GM21367 (cell line): ENCODE measurements around the gene BTRC.

ENCODE experiments used
- ATAC-seq: cut with Tn5 transposase; IDR thresholded peaks from one replicate; pipeline ENCODE4 v1.9.1; 2021; ENCODE audit not compliant: unreplicated experiment

The BTRC gene

DNA sequence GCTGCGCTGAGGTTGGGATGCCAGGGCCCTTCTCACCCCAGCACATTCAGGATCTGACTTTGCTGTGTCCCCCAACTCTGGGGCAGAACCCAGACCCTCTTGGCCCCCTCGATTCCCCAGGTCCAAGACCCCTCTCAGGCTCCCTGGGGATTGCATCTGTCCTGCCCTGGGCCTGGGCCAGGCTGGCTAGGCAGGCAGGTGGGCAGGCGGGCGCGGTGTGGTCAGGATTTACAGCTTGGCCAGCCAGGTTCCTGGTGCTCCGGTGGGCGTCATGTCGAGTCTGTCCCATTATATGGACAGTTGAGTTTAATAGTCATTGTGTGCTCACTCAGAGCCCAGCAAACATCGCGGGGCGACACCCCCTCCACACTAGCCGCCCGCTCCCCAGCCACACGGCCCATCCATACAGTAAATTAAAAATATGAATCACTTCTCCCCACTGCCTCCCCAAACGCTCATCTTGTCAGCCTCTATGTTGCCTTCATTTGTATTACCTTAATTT, 210.6 kb downstream of the BTRC start:
- ATAC-seq = no peak

DNA sequence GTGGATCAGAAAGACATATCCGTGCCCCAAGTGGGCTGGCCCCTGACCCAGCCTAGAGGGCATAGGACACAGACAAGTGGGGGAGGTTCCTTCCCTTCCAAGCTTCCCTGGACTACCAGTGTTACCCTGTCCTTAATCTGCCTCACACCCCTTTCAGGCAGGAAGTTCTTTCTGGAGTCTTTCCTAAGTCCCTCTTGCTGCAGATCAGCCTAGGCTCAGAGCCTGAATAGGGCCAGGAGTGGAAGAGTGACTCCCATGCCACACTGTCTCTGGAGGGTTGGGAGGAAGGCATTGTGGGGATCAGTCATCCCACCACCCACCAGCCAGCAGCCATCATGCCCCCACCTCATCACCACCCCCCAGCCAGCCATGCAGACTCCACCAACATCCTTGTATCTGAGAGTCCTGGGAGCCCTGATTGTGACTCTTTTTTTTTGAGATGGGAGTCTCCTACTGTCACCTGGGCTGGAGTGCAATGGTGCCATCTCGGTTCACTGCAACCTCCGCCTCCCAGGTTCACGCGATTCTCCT, 211.5 kb downstream of the BTRC start:
- ATAC-seq = no peak

DNA sequence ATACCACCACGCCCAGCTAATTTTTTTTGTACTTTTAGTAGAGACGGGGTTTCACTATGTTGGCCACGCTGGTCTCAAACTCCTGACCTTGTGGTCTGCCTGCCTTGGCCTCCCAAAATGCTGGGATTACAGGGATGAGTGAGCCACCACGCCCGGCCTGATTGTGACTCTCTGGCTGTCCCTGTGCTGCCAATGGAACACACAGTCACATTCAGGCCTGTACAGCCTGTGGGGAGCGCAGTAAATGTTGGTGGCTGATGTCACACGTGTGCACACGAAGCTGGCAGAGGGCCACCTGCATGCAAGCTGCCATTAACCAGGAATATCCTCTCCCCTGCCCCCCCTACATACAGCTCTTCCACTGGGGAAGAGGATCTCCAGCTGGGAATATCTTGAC, 212.0 kb downstream of the BTRC start:
- no peak for ATAC-seq

DNA sequence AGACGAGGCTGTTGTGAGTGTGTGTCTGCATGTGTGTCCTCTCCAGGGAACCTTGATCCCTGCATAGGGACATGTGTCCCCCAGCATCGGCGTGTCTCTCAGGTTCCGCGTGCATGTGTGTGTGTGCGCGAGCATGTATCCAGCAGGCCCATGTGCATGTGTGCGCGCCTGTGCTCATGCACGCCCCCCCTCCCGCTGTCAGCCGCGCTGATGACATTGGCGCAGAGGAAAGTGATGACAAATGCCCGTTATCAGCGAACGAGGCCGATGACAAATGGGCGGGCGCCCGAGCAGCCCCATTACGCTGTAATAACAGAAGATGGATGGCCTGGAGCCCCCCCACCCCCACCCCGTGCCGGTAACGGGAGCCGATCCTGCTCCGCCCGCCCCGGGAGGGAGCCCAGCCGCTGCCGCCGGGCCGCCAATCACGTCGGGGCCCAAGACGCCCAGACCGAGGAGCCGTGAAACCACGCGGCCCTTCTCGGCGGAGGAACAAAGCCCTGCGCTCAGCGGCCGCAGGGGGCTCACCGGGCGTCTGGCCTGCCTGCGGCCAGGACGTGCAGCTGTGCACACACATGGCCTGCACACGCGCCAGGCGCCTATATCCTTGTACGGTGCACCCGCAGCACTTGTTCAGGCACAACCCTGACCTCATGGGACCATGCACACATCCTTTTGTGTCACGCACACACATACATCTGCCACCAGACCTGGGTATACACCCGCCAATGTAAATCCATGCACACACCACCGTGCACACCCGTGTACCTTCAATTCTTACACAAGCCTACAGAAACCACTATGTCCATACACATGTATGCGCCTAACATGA, 212.6 kb downstream of the BTRC start:
- ATAC-seq = no peak

DNA sequence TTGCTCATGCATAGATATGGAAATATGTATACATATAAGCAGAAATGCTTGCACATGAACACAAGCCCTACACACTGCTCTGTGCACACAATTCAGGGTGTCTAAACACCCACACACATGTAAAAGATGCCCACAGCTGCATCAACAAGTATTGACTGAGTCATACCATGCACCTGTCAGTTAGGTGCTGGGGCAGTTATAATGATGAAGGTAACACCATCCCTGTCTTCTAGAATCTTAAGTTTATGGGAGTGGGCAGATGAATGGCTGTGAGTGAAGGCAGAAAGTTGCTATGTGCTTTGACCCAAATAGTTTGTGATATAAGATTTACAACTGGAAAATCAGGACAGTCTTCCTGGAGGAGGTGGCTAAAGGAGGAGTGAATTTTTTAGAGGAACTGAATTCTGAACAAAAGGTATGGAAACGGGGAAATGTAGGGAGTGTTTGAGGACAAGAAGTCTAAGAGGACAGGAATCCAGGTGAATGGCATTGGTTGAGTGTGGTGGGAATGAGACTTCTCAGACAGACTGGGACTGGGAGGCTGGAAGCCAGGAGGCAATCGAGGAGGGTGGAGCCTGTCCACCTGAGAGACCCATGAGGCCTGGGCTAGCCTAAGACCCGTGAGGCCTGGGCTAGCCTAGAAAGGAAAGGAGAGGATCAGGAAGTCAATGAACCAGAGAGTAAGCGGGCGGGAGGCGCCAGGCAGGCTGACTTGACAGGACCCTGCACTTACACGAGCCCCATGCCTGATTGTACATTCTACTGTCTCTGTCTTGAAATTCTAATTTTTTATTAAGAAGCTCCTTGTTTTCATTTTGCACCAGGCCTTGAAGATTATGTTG, 213.4 kb downstream of the BTRC start:
- no peak for ATAC-seq

DNA sequence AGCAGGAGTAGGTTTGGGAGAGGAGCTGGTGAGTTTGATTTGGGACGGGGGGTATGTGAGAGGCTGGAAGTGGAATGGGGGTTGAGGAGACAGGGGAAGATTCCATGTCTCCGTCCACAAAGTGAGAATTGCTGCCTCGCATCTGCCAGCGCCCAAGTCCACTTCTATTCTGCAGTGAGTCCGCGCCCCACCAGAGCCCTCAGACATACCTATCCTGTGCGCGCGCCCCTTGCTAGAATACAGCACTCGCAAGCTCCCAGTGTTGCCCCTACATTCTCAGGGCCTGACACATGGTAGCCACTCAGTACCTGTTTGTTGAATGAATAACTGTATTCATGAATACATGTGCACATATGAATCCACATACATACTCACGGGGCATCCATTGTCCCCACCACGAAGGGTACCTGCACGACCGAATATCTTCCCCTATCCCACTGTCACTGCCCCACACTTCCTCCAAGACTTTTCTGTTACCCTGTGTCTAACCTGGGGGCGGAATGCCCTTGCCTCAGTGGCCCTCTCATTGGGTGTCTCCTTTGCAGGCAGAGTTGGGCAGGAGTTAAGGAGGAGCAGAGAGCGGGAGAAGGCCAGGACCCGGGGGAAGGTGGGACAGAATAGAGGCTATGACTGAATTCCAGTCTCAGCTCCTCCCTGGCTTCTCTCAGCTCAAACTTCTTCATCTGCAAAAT, 214.2 kb downstream of the BTRC start:
- ATAC-seq = no peak

DNA sequence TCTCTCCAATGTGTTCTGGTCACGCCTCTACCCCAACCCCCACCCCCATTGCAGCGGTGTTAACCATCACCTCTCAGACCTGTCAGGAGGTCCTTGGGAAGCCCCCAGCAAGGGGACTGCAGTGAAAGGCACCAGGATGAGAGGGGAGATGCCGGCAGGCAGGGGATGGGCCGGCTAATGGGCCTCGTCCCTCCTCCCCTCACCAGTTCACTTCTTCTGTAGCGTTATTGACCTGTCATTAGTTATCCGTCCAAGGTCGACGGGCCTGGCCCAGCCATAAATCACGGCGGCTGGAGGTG, 215.3 kb downstream of the BTRC start:
- no peak for ATAC-seq

DNA sequence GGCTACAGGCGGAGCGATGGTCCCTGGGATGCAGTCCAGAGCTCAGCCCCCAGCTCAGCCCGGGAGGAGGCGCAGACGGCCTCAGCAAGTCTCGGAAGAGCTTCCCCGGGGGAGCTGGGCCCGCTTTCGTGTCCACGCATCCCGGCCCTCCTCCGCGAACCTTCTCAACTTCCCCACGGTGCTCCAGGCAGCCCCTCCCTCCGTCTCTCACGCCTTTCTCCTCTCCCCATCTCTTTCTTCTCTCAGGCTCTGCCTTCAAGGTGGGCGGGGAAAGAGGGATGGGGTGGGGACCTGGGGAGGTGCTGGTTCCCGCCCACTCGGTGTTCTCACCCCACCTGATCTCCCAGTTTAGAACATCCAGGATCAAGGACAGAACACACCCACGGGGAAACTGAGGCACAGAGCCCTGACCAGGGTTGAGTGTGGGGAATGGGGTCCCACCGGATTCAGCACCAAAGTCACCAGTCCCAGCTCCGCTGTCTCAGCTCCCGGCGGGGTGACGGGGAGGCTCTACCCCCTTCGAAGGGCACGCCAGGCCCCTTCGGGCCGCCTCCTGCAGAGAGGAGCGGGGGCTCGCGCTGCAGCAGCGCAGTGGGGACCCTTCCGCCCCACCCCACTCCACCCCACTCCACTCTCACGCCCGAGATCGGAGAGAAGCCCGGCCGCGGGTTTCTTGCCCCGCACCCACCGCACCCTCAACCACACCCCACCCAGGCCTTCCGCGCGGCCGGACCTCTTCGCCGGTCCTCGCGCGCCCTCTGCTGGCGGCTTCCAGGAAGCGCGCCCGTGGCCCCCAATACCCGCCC, 215.9 kb downstream of the BTRC start:
- peak; percentile 48 for ATAC-seq

DNA sequence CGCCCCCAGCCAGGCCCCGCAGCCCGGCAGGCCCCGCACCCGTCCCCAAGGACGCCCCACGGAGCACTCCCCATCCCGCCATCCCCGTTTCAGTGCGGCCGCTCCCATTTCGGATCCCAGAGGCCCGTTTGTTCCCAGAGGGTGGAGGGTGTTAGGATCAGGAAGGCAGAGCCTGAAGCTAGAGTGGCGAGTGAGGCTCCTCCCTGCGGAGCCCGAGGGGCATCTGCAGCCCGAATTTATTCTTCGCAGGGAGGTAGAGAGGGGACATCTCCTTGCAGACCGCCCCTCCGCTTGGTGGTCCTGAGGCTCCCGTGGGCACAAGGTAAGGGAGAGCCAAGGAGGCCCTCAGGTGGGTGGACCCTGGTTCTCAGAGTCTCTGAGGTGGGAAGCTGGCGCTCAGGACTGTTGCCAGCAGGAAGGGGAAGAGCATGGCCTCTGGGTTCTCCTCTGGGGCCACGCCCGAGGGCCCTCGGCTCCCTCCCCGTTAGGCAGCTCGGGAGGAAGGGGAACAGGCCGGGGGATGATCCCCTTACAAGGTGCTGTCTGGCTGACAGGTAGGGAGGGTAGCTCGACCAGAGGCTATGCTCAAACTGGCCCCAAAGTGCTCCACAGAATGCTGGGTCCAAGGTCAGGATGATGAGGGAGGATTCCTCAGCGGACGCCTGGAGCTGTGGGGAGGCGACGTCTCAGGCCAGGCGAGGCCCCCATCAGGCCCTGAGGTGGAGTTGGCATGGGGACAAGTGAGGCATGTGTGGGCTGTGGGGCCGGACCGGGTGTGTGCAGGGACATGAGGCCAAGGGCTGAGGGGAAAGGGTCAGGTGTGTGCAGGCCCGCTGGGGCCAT, 216.7 kb downstream of the BTRC start:
- peak; percentile 16 for ATAC-seq

DNA sequence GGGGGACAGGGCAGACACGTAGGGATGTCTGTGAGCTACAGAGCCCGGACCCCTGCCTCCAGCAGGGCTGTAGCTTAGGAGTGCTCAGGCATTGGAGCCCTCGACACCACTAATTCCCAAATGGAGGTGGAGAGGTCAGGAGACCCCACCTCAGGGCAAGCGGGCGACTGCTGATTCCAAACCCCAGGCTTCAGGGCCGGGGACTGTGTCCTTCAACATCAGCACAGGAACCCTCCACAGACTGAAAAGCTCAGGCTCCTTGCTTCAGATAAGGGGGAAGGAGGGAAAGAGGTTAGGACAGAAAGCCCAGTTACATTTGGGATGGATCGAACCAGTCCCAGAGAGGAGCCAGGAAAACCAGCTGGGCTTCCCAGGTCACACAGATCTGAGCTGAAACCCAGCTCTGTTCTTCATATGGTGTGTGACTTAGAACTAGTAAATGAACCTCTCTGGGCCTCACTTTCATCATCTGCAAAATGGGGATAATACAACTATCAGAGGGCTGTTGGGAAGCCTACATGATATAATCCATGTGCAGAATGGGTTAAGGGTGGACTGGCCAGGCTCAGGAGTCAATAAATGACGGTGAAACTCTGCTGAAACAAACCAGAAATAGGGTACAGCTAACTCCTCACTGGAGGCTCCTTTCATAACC, 217.4 kb downstream of the BTRC start:
- no peak for ATAC-seq

DNA sequence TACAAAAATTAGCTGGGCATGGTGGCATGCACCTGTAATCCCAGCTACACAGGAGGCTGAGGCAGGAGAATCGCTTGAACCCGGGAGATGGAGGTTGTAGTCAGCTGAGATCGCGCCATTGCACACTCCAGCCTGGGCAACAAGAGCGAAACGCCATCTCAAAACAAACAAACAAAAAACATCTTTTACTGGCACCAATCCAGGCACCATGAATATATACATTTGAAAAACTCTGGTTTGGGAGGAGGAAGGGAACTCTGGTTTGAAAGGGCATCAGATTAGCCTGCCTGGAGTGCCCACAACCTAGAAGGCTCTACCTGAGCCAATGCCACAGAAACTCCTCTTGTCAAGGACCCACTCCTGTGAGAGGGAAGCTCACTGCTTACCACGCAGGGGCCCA, 218.2 kb downstream of the BTRC start:
- ATAC-seq = no peak

DNA sequence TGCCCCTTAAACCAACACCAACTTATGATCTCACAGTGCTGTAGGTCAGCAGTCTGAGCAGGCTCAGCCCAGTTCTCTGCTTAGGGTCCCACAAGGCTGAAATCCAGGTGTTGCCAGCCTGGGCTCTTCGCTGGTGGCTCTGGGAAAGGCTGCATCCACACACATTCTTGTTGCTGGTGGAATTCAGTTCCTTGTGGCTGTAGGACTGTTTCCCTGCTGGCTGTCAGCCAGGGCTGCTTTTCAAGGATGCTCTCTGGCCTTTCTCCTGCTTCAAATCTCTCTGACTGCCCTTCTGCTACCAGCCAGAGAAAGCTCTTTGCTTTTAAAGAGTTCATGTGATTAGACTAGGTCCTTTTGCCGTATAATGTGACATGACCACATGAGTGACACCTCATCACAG, 218.8 kb downstream of the BTRC start:
- no peak for ATAC-seq

DNA sequence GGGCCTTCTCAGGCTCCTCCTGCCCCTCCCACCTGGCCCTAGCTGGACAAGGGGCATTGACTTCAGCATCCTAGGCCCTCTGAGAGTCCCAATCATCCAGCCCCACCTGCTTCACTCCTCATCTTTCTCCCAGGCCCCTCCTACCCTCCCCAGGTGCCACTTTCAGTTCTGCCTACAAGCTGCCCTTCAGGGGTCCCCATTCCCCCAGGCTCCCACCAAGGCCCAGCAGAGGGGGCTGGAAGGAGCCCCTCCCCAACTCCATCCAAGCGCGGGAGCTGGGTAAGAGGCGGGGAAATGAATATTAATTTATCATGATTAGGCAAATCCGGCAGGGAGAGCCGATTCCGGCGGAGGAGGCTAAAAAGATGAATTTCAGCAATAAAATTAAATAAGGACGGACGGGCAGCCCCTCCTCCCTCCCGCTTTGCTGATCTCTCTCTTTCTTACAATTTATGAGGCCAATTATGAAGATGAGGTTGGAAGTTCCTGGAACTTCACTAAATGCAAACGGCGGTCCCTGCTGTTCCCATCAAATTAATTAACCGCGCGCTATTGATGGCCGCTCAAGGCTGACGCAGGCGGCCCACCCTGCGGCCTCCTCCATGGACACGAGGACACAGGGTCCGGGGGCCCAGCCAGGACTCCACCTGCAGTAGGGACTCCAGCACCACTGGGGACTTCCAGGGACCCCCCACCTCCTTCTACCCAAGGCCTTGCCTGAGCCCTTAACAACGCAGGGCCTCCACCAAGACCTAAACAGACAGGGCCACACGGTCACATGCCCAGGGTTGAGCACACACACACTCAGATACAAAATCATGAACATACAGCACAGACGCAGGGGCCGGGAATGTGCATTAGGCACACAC, 220.2 kb downstream of the BTRC start:
- ATAC-seq = no peak

DNA sequence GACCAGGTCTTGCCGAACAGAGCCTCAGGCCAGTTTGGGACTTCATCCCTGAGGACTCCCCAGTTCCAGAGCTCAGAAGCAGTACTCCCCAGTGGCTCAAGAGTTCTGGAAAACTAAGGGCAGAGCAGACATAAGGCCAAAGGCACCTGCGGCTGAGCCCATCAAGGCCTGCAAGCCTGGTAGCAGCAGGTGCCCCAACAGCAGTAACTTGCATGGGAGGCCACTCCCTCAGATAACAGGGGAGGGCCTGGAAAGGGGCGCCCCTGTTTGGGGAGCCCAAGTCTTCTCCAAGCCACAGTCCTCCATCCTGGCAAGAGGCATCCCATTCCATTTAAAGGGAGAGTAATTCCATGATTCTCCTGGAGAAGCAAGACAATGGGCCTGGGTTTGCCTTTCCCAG, 221.1 kb downstream of the BTRC start:
- ATAC-seq = no peak

DNA sequence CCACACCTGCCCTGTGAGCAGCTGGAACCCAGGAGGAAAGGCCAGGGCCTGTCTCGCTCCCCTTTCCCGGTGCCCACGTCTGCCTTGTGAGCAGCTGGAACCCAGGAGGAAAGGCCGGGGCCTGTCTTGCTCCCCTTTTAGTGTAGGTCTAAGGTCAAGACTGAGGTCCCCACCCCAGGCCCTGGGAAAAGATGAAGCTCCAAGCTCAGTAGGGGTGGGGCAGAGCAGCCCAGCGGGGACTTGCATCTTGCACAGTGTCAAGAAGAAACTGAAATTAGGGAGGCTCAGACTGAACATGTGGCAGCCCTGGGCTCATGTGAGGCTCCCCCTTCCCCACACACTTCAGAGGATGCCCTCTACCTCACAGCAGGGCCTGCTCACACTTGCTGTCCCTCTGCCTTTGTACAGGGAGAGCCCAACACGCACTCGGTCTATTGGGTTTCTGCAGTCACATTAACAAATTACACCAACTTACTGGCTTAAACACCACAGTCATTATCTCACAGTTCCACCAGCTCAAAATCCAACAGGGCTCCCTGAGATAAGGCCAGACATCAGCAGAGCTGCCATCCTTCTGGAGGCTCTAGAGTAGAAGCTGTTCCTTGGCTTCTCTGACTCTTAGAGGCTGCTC, 221.7 kb downstream of the BTRC start:
- no peak for ATAC-seq

DNA sequence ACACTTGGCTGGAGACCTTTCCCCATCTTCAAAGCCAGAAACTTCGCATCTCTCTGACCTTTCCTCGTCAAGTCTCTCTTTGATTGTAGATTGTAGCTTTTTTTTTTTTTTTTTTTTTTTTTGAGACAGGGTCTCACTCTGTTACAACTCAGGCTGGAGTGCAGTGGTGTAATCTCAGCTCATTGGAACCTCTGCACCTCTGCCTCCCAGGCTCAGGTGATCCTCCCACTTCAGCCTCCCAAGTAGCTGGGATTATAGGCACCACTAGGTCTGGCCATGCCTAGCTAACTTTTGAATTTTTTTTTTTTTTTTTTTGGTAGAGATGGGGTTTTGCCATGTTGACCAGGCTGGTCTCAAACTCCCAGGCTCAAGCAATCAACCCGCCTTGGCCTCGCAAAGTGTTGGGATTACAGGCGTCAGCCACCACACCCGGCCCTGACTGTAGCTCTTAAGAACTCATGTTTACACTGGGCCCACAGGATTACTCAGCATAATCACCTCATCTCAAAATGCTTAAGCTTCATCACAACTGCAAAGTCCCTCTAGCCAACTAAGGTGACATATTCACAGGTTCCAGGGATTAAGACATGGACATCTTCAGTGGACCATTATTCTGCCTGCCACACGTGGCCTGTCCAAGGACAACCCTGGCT, 222.4 kb downstream of the BTRC start:
- ATAC-seq = no peak

DNA sequence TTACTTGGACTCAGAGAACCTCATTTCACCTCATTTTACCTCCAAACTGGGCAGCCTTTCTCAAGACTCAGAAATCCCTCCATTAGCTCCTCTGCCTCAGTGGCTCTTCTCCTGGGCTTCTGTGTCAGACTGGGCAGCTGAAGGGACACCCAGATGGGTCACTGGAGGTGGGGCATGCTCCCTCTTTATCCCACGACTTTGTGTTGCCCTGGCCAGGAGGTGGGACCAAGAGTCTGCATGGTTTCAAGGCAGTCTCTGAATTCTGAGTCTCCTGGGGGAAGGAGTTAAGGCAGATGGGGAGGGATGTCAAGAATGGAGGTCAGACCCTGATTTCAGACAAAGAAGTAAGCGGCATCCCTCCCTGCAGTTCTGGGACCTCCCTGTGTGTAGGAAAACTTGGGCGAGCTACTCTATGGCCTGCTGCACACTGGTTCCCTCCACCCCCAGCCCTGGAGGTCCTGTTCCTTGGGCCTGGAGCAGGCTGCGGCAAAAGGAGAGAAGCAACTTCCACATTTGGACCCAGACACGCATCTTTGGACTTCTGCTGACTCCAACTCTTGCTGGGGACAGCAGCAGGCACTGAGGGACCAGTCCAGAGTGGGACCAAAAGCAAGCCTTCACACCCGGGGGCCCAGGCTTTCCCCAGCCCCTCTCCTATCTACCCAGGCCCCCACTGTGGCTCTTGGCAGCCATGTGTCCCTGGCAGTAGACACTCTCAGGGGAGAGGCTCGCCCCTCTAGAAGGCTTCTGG, 223.3 kb downstream of the BTRC start:
- ATAC-seq = no peak
